ENCODE measurements around the gene ANTXR1.

ANTXR1 gene

GRCh38 chr2:69139778-69140670 lies 127.0 kb downstream of the ANTXR1 start:
- DNase-seq (ENCODE audit: low spot score in 2 of 2) (no peak), ATAC-seq (ENCODE audit: low read depth) (no peak)
- H3K9me3 Mint-ChIP-seq = no peaks in the 10 kb centered on the region
- no peaks in the 10 kb centered on the region for H3K4me1 Mint-ChIP-seq
- H3K27ac Mint-ChIP-seq = no peak overlapping the region
- no peak overlapping the region for H3K4me3 Mint-ChIP-seq
- no peaks in the 10 kb centered on the region for H3K36me3 Mint-ChIP-seq
- H3K27me3 Mint-ChIP-seq = peaks cover 9% of the 10 kb centered on the region

GRCh38 chr2:69141061-69141460 lies 128.1 kb downstream of the ANTXR1 start:
- Mint-ChIP-seq H3K4me1 (no peaks in the 10 kb centered on the region), H3K36me3 (no peaks in the 10 kb centered on the region), H3K27ac (no peak overlapping the region), H3K27me3 (peaks cover 9% of the 10 kb centered on the region), H3K9me3 (no peaks in the 10 kb centered on the region), H3K4me3 (no peak overlapping the region)
- ATAC-seq (ENCODE audit: low read depth) (no peak), DNase-seq (ENCODE audit: low spot score in 2 of 2) (no peak)

GRCh38 chr2:69143748-69144360 lies 130.9 kb downstream of the ANTXR1 start:
- DNase-seq (ENCODE audit: low spot score in 2 of 2) = no peak
- Mint-ChIP-seq H3K4me3 (no peak overlapping the region), H3K27ac (no peak overlapping the region), H3K27me3 (peaks cover 9% of the 10 kb centered on the region), H3K36me3 (no peaks in the 10 kb centered on the region), H3K9me3 (no peaks in the 10 kb centered on the region), H3K4me1 (no peaks in the 10 kb centered on the region)
- ATAC-seq (ENCODE audit: low read depth) = no peak

GRCh38 chr2:69145204-69145603 lies 132.2 kb downstream of the ANTXR1 start:
- no peak for ATAC-seq (ENCODE audit: low read depth)
- Mint-ChIP-seq H3K4me1 (no peaks in the 10 kb centered on the region), H3K9me3 (no peaks in the 10 kb centered on the region), H3K36me3 (no peaks in the 10 kb centered on the region), H3K27ac (no peak overlapping the region), H3K4me3 (no peak overlapping the region), H3K27me3 (peaks cover 11% of the 10 kb centered on the region)
- no peak for DNase-seq (ENCODE audit: low spot score in 2 of 2)

- Mint-ChIP-seq H3K27ac (no peak overlapping the region), H3K36me3 (no peaks in the 10 kb centered on the region), H3K9me3 (no peaks in the 10 kb centered on the region), H3K4me1 (no peaks in the 10 kb centered on the region), H3K4me3 (no peak overlapping the region), H3K27me3 (peaks cover 6% of the 10 kb centered on the region)
- ATAC-seq (ENCODE audit: low read depth) (no peak), DNase-seq (ENCODE audit: low spot score in 2 of 2) (no peak)
Measured at GRCh38 chr2:69147841-69148533, 135.0 kb downstream of the ANTXR1 start.

GRCh38 chr2:69149631-69150215 lies 136.7 kb downstream of the ANTXR1 start:
- Mint-ChIP-seq H3K9me3 (no peaks in the 10 kb centered on the region), H3K27ac (no peak overlapping the region), H3K36me3 (no peaks in the 10 kb centered on the region), H3K4me1 (no peaks in the 10 kb centered on the region), H3K4me3 (no peak overlapping the region), H3K27me3 (peaks cover 6% of the 10 kb centered on the region)
- ATAC-seq (ENCODE audit: low read depth) = no peak
- DNase-seq (ENCODE audit: low spot score in 2 of 2) = no peak

GRCh38 chr2:69151931-69152330 lies 139.0 kb downstream of the ANTXR1 start:
- DNase-seq (ENCODE audit: low spot score in 2 of 2) (no peak), ATAC-seq (ENCODE audit: low read depth) (no peak)
- no peaks in the 10 kb centered on the region for H3K4me1 Mint-ChIP-seq
- H3K36me3 Mint-ChIP-seq = no peaks in the 10 kb centered on the region
- peaks cover 6% of the 10 kb centered on the region for H3K27me3 Mint-ChIP-seq
- H3K27ac Mint-ChIP-seq = no peak overlapping the region
- H3K4me3 Mint-ChIP-seq = no peak overlapping the region
- H3K9me3 Mint-ChIP-seq = no peaks in the 10 kb centered on the region

GRCh38 chr2:69152847-69153583 lies 140.0 kb downstream of the ANTXR1 start:
- no peak for ATAC-seq (ENCODE audit: low read depth)
- DNase-seq (ENCODE audit: low spot score in 2 of 2) = no peak
- Mint-ChIP-seq H3K27me3 (peaks cover 6% of the 10 kb centered on the region), H3K27ac (no peak overlapping the region), H3K4me1 (no peaks in the 10 kb centered on the region), H3K4me3 (no peak overlapping the region), H3K9me3 (no peaks in the 10 kb centered on the region), H3K36me3 (no peaks in the 10 kb centered on the region)

- no peak for DNase-seq (ENCODE audit: low spot score in 2 of 2)
- peaks cover 6% of the 10 kb centered on the region for H3K27me3 Mint-ChIP-seq
- no peak for ATAC-seq (ENCODE audit: low read depth)
- no peak overlapping the region for H3K4me3 Mint-ChIP-seq
- no peaks in the 10 kb centered on the region for H3K9me3 Mint-ChIP-seq
- no peaks in the 10 kb centered on the region for H3K4me1 Mint-ChIP-seq
- H3K36me3 Mint-ChIP-seq = no peaks in the 10 kb centered on the region
- H3K27ac Mint-ChIP-seq = no peak overlapping the region
Measured at GRCh38 chr2:69154106-69154505, 141.1 kb downstream of the ANTXR1 start.

- Mint-ChIP-seq H3K4me1 (no peaks in the 10 kb centered on the region), H3K27ac (no peak overlapping the region), H3K36me3 (no peaks in the 10 kb centered on the region), H3K9me3 (no peaks in the 10 kb centered on the region), H3K4me3 (no peak overlapping the region), H3K27me3 (peaks cover 6% of the 10 kb centered on the region)
- ATAC-seq (ENCODE audit: low read depth) (no peak), DNase-seq (ENCODE audit: low spot score in 2 of 2) (no peak)
Measured at GRCh38 chr2:69156624-69157023, 143.6 kb downstream of the ANTXR1 start.

- Mint-ChIP-seq H3K9me3 (no peaks in the 10 kb centered on the region), H3K27ac (no peak overlapping the region), H3K36me3 (no peaks in the 10 kb centered on the region), H3K4me3 (no peak overlapping the region), H3K4me1 (no peaks in the 10 kb centered on the region), H3K27me3 (peaks cover 6% of the 10 kb centered on the region)
- DNase-seq (ENCODE audit: low spot score in 2 of 2) (no peak), ATAC-seq (ENCODE audit: low read depth) (no peak)
Measured at GRCh38 chr2:69157441-69157840, 144.5 kb downstream of the ANTXR1 start.

GRCh38 chr2:69159986-69160385 lies 147.0 kb downstream of the ANTXR1 start:
- ATAC-seq (ENCODE audit: low read depth) (no peak), DNase-seq (ENCODE audit: low spot score in 2 of 2) (no peak)
- Mint-ChIP-seq H3K36me3 (no peaks in the 10 kb centered on the region), H3K27ac (no peak overlapping the region), H3K4me3 (no peak overlapping the region), H3K4me1 (peaks cover 4% of the 10 kb centered on the region), H3K9me3 (no peaks in the 10 kb centered on the region), H3K27me3 (peaks cover 4% of the 10 kb centered on the region)

- ATAC-seq (ENCODE audit: low read depth) (no peak), DNase-seq (ENCODE audit: low spot score in 2 of 2) (no peak)
- Mint-ChIP-seq H3K4me1 (peaks cover 7% of the 10 kb centered on the region), H3K27me3 (peaks cover 10% of the 10 kb centered on the region), H3K36me3 (no peaks in the 10 kb centered on the region), H3K9me3 (no peaks in the 10 kb centered on the region), H3K4me3 (no peak overlapping the region), H3K27ac (no peak overlapping the region)
Measured at GRCh38 chr2:69162057-69162456, 149.1 kb downstream of the ANTXR1 start.
